Mesenchymal stem cell (in vitro differentiated cells and primary cell): Measurements from ENCODE around the gene IFNA6.
A peak's percentile ranks its signal among the peaks of the same experiment; 100 is the strongest.

Source experiments
- DNase-seq: peaks from one replicate; pipeline ENCODE4 v3.0.0-alpha.2; 2013
- H2AFZ ChIP-seq: one replicate; pipeline ENCODE4 v1.6.1; 2013; ENCODE audit warnings: low read depth, mild to moderate bottlenecking, control low read depth, inconsistent platforms, low read length, moderate library complexity
- H2AK5ac ChIP-seq: 2 replicates; pipeline ENCODE4 v1.6.1; 2013; ENCODE audit warnings: low read length, moderate library complexity, mild to moderate bottlenecking, inconsistent platforms; ENCODE audit not compliant: severe bottlenecking
- H2BK120ac ChIP-seq: one replicate; pipeline ENCODE4 v1.6.1; 2013; ENCODE audit warnings: low read depth, mild to moderate bottlenecking, inconsistent platforms, low read length, moderate library complexity
- H2BK12ac ChIP-seq, 2 experiments: one replicate each; pipeline ENCODE4 v1.6.1; 2013; ENCODE audit warnings: inconsistent platforms in 2 of 2, low read length in 2 of 2, mild to moderate bottlenecking in 2 of 2, moderate library complexity in 2 of 2, control low read depth in 1 of 2
- H2BK15ac ChIP-seq: one replicate; pipeline ENCODE4 v1.6.1; 2013; ENCODE audit warnings: mild to moderate bottlenecking, low read depth, inconsistent platforms; ENCODE audit not compliant: poor library complexity, severe bottlenecking
- H2BK5ac ChIP-seq: 2 replicates; pipeline ENCODE4 v1.6.1; 2013; ENCODE audit warnings: low read depth, mild to moderate bottlenecking, low read length, control low read depth, inconsistent platforms; ENCODE audit not compliant: poor library complexity, severe bottlenecking
- H3K14ac ChIP-seq, 2 experiments: one replicate each; pipeline ENCODE4 v1.6.1; 2013; ENCODE audit warnings: inconsistent platforms in 2 of 2, low read length in 2 of 2, control low read depth in 1 of 2, mild to moderate bottlenecking in 1 of 2, moderate library complexity in 1 of 2
- H3K18ac ChIP-seq, 2 experiments: one replicate each; pipeline ENCODE4 v1.6.1; 2013; ENCODE audit warnings: inconsistent platforms in 2 of 2, low read length in 2 of 2, control low read depth in 1 of 2, low read depth in 1 of 2, mild to moderate bottlenecking in 1 of 2
- H3K23ac ChIP-seq, 2 experiments: one replicate each; pipeline ENCODE4 v1.6.1; 2013; ENCODE audit warnings: inconsistent platforms in 2 of 2, low read length in 2 of 2, mild to moderate bottlenecking in 2 of 2, moderate library complexity in 2 of 2, control low read depth in 1 of 2
- H3K27ac ChIP-seq: 2 replicates; pipeline ENCODE4 v1.5.1; 2013; ENCODE audit warnings: mild to moderate bottlenecking, moderate library complexity, low read length, control low read depth, inconsistent platforms; ENCODE audit not compliant: poor library complexity, severe bottlenecking
- H3K27me3 ChIP-seq, 2 experiments: 2 replicates each; pipeline versions ENCODE4 v1.6.1 to v1.7.0; 2013; ENCODE audit warnings: low read length in 2 of 2, mild to moderate bottlenecking in 2 of 2, moderate library complexity in 2 of 2, control low read depth in 1 of 2, inconsistent platforms in 1 of 2; ENCODE audit not compliant: control insufficient read depth in 1 of 2, insufficient read depth in 1 of 2
- H3K36me3 ChIP-seq, 2 experiments: 2 replicates each; pipeline versions ENCODE4 v1.6.1 to v1.7.0; 2013; ENCODE audit warnings: low read length in 2 of 2, control low read depth in 1 of 2, inconsistent platforms in 1 of 2, low read depth in 1 of 2, mild to moderate bottlenecking in 1 of 2; ENCODE audit not compliant: insufficient read depth in 2 of 2, control insufficient read depth in 1 of 2
- H3K4ac ChIP-seq, 2 experiments: one replicate each; pipeline ENCODE4 v1.6.1; 2013; ENCODE audit warnings: inconsistent platforms in 2 of 2, low read length in 2 of 2, mild to moderate bottlenecking in 2 of 2, moderate library complexity in 2 of 2, control low read depth in 1 of 2, low read depth in 1 of 2
- H3K4me1 ChIP-seq: 2 replicates; pipeline ENCODE4 v1.6.1; 2013; ENCODE audit warnings: low read depth, low read length, control low read depth; ENCODE audit not compliant: control insufficient read depth, insufficient read depth
- H3K4me2 ChIP-seq: 2 replicates; pipeline ENCODE4 v1.6.1; 2013; ENCODE audit warnings: low read length, mild to moderate bottlenecking, inconsistent platforms; ENCODE audit not compliant: poor library complexity, severe bottlenecking
- H3K4me3 ChIP-seq, 2 experiments: 2 replicates each; pipeline versions ENCODE4 v1.5.1 to v1.7.0; 2013; ENCODE audit warnings: low read length in 2 of 2, mild to moderate bottlenecking in 2 of 2, control low read depth in 1 of 2, low read depth in 1 of 2; ENCODE audit not compliant: insufficient read depth in 1 of 2
- H3K79me1 ChIP-seq: replicated peaks from 2 replicates; pipeline ENCODE4 v1.6.1; 2013; ENCODE audit warnings: mild to moderate bottlenecking, control low read depth, low read length, inconsistent platforms; ENCODE audit not compliant: poor library complexity, severe bottlenecking
- H3K9ac ChIP-seq: 2 replicates; pipeline ENCODE4 v1.7.0; 2013; ENCODE audit warnings: mild to moderate bottlenecking, low read length, moderate library complexity
- H3K9me3 ChIP-seq: 2 replicates; pipeline ENCODE4 v1.7.0; 2013; ENCODE audit warnings: mild to moderate bottlenecking, low read length; ENCODE audit not compliant: control insufficient read depth
- H4K8ac ChIP-seq: one replicate; pipeline ENCODE4 v1.6.1; 2013; ENCODE audit warnings: inconsistent platforms, mild to moderate bottlenecking, low read length, moderate library complexity
- H4K91ac ChIP-seq: one replicate; pipeline ENCODE4 v1.6.1; 2013; ENCODE audit warnings: mild to moderate bottlenecking, low read length, inconsistent platforms
- WGBS: methylation state at CpG from one replicate; pipeline ENCODE4 v1.1.7; 2013; ENCODE audit warnings: mixed read lengths; 5-methylcytosine and 5-hydroxymethylcytosine counted together

The IFNA6 gene

DNA sequence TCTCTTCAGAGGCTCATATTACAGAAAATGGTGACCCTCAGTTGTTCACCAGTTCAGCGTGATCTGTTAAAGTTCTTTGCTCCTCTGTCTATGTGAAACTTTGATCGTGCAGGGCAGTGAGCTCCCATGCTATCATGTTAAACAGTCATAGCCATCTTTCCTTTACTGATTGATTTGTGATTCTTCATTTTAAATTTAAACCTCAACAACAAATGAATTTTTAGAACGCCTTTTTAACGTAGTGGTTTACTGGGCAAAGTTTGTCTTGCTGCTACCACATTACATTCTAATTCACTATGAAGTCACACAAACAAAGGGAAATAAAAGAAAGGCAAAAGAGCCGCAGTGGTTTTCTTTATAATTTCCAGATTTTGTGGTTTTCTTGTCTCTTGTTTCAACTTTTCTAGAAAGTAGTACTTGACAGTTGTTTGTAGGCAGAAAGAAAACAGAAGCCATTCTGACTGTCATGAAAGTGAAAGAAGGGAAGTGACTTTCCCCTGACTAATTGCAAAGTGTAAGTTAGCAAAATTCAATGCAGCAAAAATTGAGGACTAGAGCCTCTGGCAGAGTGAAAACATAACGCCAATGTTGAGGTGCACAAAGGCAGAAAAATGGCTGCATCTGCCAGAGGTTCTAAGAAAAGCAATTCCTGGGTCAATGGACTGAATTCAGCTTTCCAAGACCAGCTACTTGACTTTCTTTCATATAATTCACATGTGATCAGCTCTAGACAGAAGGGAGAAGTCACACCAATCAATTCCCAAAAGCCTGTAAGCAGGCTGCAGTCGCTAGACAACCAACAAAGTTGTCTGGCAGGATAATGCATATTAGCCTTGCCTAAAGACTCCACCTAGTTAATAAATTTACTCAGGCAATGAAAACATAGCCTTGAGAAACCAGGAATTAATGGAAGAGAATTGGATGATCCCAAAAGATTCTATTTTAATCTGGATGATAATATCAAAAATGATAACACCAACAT lies 7.1 kb upstream of the IFNA6 start:
- Histone ChIP-seq H2BK12ac (no peak overlapping the region), H4K91ac (no peak overlapping the region), H3K4me3 (peak overlapping the region in 1 of 2 experiments; percentile 7), H3K4me1 (no peaks in the 10 kb centered on the region), H2BK5ac (no peak overlapping the region), H3K27ac (no peak overlapping the region), H3K14ac (no peak overlapping the region), H3K4me2 (no peak overlapping the region), H2BK15ac (no peak overlapping the region), H3K23ac (no peak overlapping the region), H3K4ac (no peak overlapping the region), H2AK5ac (no peak overlapping the region), H3K79me1 (no peaks in the 10 kb centered on the region), H3K9me3 (no peaks in the 10 kb centered on the region), H2BK120ac (no peak overlapping the region), H3K9ac (peak overlapping the region; percentile 45), H2AFZ (no peak overlapping the region), H3K27me3 (peaks cover 0 to under 1% of the 10 kb centered on the region in 2 experiments), H4K8ac (no peak overlapping the region), H3K36me3 (no peaks in the 10 kb centered on the region), H3K18ac (peak overlapping the region in 1 of 2 experiments; percentile 21)
- DNase-seq = peak; percentile 57
- WGBS = 63% methylated on average over 7 of the region's 7 CpGs

DNA sequence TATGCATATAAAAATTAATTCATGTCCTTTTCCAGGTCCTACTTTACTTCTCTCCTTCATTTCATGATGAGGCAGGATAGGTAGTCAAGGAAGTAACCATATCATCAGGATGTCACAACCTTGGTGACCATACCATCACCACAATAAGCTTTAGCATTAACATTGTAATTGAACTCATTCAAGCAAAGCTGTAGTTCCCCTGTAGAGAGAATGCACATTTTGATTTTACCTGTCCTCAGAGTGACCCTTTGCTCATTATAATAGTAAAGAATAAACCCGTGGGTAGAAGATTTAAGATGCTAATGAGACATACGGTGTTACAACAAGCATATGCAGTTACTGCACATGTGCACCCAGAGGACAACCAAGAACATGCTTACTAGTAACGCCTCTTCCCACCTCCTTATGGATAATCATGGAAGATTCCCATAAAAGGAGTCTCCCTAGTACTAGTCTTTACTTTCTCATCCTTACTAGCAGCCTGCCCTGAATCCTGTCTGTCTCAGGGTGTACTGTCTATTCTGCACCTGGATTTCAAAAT lies 2.2 kb downstream of the IFNA6 start:
- H3K18ac ChIP-seq = no peak overlapping the region
- H3K4me3 ChIP-seq = no peak overlapping the region
- H3K4ac ChIP-seq = no peak overlapping the region
- no peak for DNase-seq
- H3K79me1 ChIP-seq = no peaks in the 10 kb centered on the region
- no peak overlapping the region for H4K8ac ChIP-seq
- no peak overlapping the region for H2AK5ac ChIP-seq
- no peaks in the 10 kb centered on the region for H3K36me3 ChIP-seq
- H3K4me2 ChIP-seq = no peak overlapping the region
- H2BK5ac ChIP-seq = no peak overlapping the region
- no peak overlapping the region for H3K14ac ChIP-seq
- no peak overlapping the region for H2BK120ac ChIP-seq
- H2BK12ac ChIP-seq = no peak overlapping the region
- H2AFZ ChIP-seq = no peak overlapping the region
- no peak overlapping the region for H3K27ac ChIP-seq
- H3K27me3 ChIP-seq = peaks cover 0 to 12% of the 10 kb centered on the region in 2 experiments
- H2BK15ac ChIP-seq = no peak overlapping the region
- H3K9ac ChIP-seq = no peak overlapping the region
- no peaks in the 10 kb centered on the region for H3K4me1 ChIP-seq
- H3K9me3 ChIP-seq = peaks cover 20% of the 10 kb centered on the region
- no peak overlapping the region for H3K23ac ChIP-seq
- H4K91ac ChIP-seq = no peak overlapping the region
- WGBS = 73% methylated on average over 3 of the region's 3 CpGs

GRCh38 chr9:21340735-21341134 lies 10.0 kb downstream of the IFNA6 start:
- Histone ChIP-seq H3K36me3 (no peaks in the 10 kb centered on the region), H2AFZ (no peak overlapping the region), H3K4me2 (no peak overlapping the region), H4K91ac (no peak overlapping the region), H3K23ac (no peak overlapping the region), H4K8ac (no peak overlapping the region), H3K4ac (no peak overlapping the region), H3K9me3 (peaks cover 20% of the 10 kb centered on the region), H2AK5ac (no peak overlapping the region), H3K79me1 (no peaks in the 10 kb centered on the region), H2BK120ac (no peak overlapping the region), H2BK15ac (no peak overlapping the region), H3K27ac (no peak overlapping the region), H3K4me1 (no peaks in the 10 kb centered on the region), H3K18ac (no peak overlapping the region), H3K27me3 (no peaks in the 10 kb centered on the region), H3K14ac (no peak overlapping the region), H2BK12ac (no peak overlapping the region), H3K9ac (no peak overlapping the region), H3K4me3 (no peak overlapping the region), H2BK5ac (no peak overlapping the region)
- 97% methylated on average over 4 of the region's 4 CpGs for WGBS
- no peak for DNase-seq

GRCh38 chr9:21336457-21336856 lies 14.2 kb downstream of the IFNA6 start:
- Histone ChIP-seq H3K36me3 (peaks cover 0 to 20% of the 10 kb centered on the region in 2 experiments), H3K4ac (no peak overlapping the region), H3K18ac (no peak overlapping the region), H3K27ac (no peak overlapping the region), H3K4me2 (no peak overlapping the region), H3K9me3 (no peaks in the 10 kb centered on the region), H3K4me3 (no peak overlapping the region), H4K8ac (no peak overlapping the region), H3K79me1 (no peaks in the 10 kb centered on the region), H3K23ac (no peak overlapping the region), H3K14ac (no peak overlapping the region), H2AFZ (no peak overlapping the region), H2BK5ac (no peak overlapping the region), H2AK5ac (no peak overlapping the region), H3K4me1 (peaks cover 3% of the 10 kb centered on the region), H3K9ac (no peak overlapping the region), H2BK120ac (no peak overlapping the region), H3K27me3 (no peaks in the 10 kb centered on the region), H2BK12ac (no peak overlapping the region), H4K91ac (no peak overlapping the region), H2BK15ac (no peak overlapping the region)
- no peak for DNase-seq
